Testis (tissue), 3 donors: ENCODE measurements around the gene DDIT3. TPM values are rescaled to one million over a fixed set of nuclear protein-coding genes. Genes with fewer than 3 reads are reported as not detected.

Source experiments
- DNase-seq: peaks from one replicate; pipeline ENCODE4 v3.0.0-alpha.2; 2019
- H3K27ac ChIP-seq, 2 donors: fragments of 200-600 bp; sonication (generic); one replicate each; pipeline ENCODE4 v1.5.1; 2019
- H3K27me3 ChIP-seq: fragments of 200-600 bp; sonication (generic); one replicate; pipeline ENCODE4 v1.5.1; 2019
- H3K36me3 ChIP-seq: fragments of 200-600 bp; sonication (generic); one replicate; pipeline ENCODE4 v1.5.1; 2017; ENCODE audit warnings: low read depth; ENCODE audit errors: missing control alignments
- H3K4me1 ChIP-seq: fragments of 200-600 bp; sonication (generic); one replicate; pipeline ENCODE4 v1.5.1; 2019
- H3K4me3 ChIP-seq, 2 donors: fragments of 200-600 bp; sonication (generic); one replicate each; pipeline ENCODE4 v1.5.1; 2017 to 2019
- H3K9me3 ChIP-seq: fragments of 200-600 bp; sonication (generic); one replicate; pipeline ENCODE4 v1.5.1; 2017
- POLR2A ChIP-seq: fragments of 450-650 bp; IDR thresholded peaks from one replicate; pipeline ENCODE4 v1.6.1; 2017; ENCODE audit warnings: antibody characterized with exemption, mild to moderate bottlenecking, moderate library complexity
- WGBS, 2 donors: methylation state at CpG; one replicate each; pipeline ENCODE4 v1.1.5; 2018; 5-methylcytosine and 5-hydroxymethylcytosine counted together
- intact Hi-C: fragments of 100-400 bp; cut with DNase I; formaldehyde crosslinking; loops from one replicate; pipeline ENCODE4 v1.15.1; 2023; ENCODE audit warnings: low total_unique reads
- polyA plus RNA-seq: library from polyadenylated mRNA; stranded (reverse); fragments of 350-450 nt; fragmentation: Illumina TruSeq; extraction: RNeasy Lipid Tissue Mini Kit (QIAGEN cat#74804); gene quantifications from one replicate; pipeline ENCODE4 v1.2.3, GENCODE V29; 2014; ENCODE audit warnings: low read depth, low replicate concordance; ENCODE audit not compliant: insufficient read depth
- total RNA-seq, 2 donors: library from RNA; depleted of rRNA; stranded (reverse); fragments of >200 nt; gene quantifications; one replicate each; pipeline ENCODE4 v1.2.3, GENCODE V29; 2016
- TF ChIP-seq, protein P1 (sequence below), 3 experiments: fragments of 450-650 bp in 2 of 3; fragments of 200-600 bp in 1 of 3; sonication (generic) in 1 of 3; IDR thresholded peaks; one replicate each; pipeline ENCODE4 v1.5.1; 2016 to 2019; ENCODE audit warnings: antibody characterized with exemption in 3 of 3, mild to moderate bottlenecking in 2 of 3, moderate library complexity in 1 of 3

The DDIT3 gene
- total and polyA plus RNA-seq, 3 donors from 2014 or later, result 44.2 to 63.9 (median 45.6) TPM

DNA sequence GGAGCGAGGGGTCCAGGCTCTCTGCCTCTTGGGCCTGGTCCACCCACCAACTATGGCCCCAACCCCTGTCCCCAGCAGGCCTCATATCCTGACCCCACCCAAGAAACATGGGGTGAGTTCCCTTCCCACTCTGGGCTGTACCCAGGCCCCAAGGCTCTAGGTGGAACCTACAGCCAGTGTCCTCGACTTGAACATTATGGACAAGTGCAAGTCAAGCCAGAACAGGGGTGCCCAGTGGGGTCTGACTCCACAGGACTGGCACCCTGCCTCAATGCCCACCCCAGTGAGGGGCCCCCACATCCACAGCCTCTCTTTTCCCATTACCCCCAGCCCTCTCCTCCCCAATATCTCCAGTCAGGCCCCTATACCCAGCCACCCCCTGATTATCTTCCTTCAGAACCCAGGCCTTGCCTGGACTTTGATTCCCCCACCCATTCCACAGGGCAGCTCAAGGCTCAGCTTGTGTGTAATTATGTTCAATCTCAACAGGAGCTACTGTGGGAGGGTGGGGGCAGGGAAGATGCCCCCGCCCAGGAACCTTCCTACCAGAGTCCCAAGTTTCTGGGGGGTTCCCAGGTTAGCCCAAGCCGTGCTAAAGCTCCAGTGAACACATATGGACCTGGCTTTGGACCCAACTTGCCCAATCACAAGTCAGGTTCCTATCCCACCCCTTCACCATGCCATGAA is 49.2 kb downstream of the DDIT3 start:
- H3K4me1 ChIP-seq, result peaks cover 11% of the 10 kb centered on the region
- no peaks in the 10 kb centered on the region for H3K36me3 ChIP-seq
- no peaks in the 10 kb centered on the region for H3K9me3 ChIP-seq
- WGBS, 2 donors, result 80 to 91% methylated on average over 1 to 4 of the region's 4 CpGs
- H3K27ac ChIP-seq, result no peak overlapping the region
- DNase-seq, result no peak
- no peaks in the 10 kb centered on the region for H3K27me3 ChIP-seq
- intact Hi-C loops, result no loop called here
- no peak for TF ChIP-seq POLR2A
- TF ChIP-seq, protein P1, sequence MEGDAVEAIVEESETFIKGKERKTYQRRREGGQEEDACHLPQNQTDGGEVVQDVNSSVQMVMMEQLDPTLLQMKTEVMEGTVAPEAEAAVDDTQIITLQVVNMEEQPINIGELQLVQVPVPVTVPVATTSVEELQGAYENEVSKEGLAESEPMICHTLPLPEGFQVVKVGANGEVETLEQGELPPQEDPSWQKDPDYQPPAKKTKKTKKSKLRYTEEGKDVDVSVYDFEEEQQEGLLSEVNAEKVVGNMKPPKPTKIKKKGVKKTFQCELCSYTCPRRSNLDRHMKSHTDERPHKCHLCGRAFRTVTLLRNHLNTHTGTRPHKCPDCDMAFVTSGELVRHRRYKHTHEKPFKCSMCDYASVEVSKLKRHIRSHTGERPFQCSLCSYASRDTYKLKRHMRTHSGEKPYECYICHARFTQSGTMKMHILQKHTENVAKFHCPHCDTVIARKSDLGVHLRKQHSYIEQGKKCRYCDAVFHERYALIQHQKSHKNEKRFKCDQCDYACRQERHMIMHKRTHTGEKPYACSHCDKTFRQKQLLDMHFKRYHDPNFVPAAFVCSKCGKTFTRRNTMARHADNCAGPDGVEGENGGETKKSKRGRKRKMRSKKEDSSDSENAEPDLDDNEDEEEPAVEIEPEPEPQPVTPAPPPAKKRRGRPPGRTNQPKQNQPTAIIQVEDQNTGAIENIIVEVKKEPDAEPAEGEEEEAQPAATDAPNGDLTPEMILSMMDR (IDR thresholded peaks at IDR 0.05), result no peak
- H3K4me3 ChIP-seq, result no peak overlapping the region

DNA sequence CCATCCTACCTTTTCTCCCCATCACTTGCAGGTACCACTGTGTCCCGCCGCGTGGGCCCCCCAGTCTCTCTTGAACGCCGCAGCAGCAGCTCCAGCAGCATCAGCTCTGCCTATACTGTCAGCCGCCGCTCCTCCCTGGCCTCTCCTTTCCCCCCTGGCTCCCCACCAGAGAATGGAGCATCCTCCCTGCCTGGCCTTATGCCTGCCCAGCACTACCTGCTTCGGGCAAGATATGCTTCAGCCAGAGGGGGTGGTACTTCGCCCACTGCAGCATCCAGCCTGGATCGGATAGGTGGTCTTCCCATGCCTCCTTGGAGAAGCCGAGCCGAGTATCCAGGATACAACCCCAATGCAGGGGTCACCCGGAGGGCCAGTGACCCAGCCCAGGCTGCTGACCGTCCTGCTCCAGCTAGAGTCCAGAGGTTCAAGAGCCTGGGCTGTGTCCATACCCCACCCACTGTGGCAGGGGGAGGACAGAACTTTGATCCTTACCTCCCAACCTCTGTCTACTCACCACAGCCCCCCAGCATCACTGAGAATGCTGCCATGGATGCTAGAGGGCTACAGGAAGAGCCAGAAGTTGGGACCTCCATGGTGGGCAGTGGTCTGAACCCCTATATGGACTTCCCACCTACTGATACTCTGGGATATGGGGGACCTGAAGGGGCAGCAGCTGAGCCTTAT is 49.9 kb downstream of the DDIT3 start:
- TF ChIP-seq POLR2A, result no peak
- TF ChIP-seq, protein P1 (IDR thresholded peaks at IDR 0.05), result no peak
- no peak overlapping the region for H3K27ac ChIP-seq
- no peaks in the 10 kb centered on the region for H3K9me3 ChIP-seq
- no peaks in the 10 kb centered on the region for H3K36me3 ChIP-seq
- H3K4me1 ChIP-seq, result peaks cover 4% of the 10 kb centered on the region
- H3K27me3 ChIP-seq, result no peaks in the 10 kb centered on the region
- H3K4me3 ChIP-seq, result no peak overlapping the region
- no peak for DNase-seq
- 84 to 91% methylated on average over 11 to 14 of the region's 14 CpGs for WGBS, 2 donors
- intact Hi-C loops, result no loop called here

DNA sequence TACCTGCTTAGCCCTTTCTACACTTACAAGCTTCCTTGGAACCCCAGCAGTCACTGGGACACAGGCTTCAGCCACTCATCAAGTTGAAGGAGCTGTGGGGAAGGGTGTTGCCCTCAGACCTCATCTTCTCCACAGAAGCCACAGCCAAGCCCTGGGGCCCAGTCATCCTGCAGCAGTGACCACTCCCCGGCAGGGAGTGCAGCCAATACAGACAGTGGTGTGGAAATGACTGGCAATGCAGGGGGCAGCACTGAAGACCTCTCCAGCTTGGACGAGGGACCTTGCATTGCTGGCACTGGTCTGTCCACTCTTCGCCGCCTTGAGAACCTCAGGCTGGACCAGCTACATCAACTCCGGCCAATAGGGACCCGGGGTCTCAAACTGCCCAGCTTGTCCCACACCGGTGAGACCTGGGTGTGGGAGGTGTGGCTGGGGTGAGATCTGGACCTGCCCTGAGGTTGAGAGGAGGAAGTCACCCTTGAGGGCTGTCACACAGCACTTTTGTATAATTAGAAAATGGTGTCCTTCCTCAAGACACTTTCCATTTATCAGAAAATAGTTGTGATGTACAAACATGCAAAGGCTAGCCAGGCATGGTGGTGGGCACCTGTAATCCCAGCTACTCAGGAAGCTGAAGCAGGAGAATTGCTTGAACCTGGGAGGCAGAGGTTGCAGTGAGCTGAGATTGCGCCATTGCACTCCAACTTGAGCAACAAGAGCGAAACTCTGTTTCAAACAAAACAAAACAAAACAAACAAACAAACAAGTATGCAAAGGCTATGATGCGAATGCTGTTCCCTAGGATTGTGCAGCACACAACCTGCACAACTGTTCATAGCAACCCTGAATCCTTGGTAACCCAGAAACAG is 50.8 kb downstream of the DDIT3 start:
- Histone ChIP-seq H3K27me3 (no peaks in the 10 kb centered on the region), H3K4me1 (no peaks in the 10 kb centered on the region), H3K4me3 (no peak overlapping the region), H3K27ac (no peak overlapping the region), H3K9me3 (no peaks in the 10 kb centered on the region), H3K36me3 (no peaks in the 10 kb centered on the region)
- DNase-seq, result no peak
- intact Hi-C loops, result no loop called here
- TF ChIP-seq, protein P1 (IDR thresholded peaks at IDR 0.05), result no peak
- no peak for TF ChIP-seq POLR2A
- WGBS, 2 donors, result 85 to 87% methylated on average over 10 of the region's 10 CpGs

DNA sequence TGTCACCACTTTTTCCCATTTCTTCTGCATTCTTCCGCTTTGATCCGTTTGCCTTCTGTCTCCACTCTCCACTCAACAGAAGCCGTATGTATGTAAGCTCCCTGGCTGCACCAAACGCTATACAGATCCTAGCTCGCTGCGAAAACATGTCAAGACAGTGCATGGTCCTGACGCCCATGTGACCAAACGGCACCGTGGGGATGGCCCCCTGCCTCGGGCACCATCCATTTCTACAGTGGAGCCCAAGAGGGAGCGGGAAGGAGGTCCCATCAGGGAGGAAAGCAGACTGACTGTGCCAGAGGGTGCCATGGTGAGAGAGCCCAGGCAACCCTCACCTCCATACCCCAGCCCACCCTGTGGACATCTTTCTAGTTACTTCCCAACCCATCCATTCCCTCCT is 52.4 kb downstream of the DDIT3 start:
- intact Hi-C loops, result no loop called here
- Histone ChIP-seq H3K27ac (no peak overlapping the region), H3K4me1 (peaks cover 2% of the 10 kb centered on the region), H3K4me3 (no peak overlapping the region), H3K36me3 (no peaks in the 10 kb centered on the region), H3K27me3 (no peaks in the 10 kb centered on the region), H3K9me3 (no peaks in the 10 kb centered on the region)
- TF ChIP-seq, protein P1 (IDR thresholded peaks at IDR 0.05), result no peak
- TF ChIP-seq POLR2A, result no peak
- DNase-seq, result no peak
- 85 to 91% methylated on average over 11 of the region's 11 CpGs for WGBS, 2 donors
